Kidney (tissue), 22 donors: ENCODE results near the gene PPP1R17. TPM values are rescaled to one million over a fixed set of nuclear protein-coding genes. Genes with fewer than 3 reads are reported as not detected.

Source experiments
- DNase-seq, 5 donors: peaks; one replicate each; pipeline ENCODE4 v3.0.0-alpha.2; 2013 to 2020
- FAIRE-seq: peaks from 2 replicates; lab custom pipeline; 2012; peaks lifted over from hg19 to GRCh38; lab: Jason Lieb, UNC
- H3K27ac ChIP-seq, 2 donors: one replicate each; pipeline ENCODE4 v1.7.0; 2013; ENCODE audit warnings: low read depth in 2 of 2, low read length in 2 of 2, inconsistent platforms in 1 of 2
- H3K27me3 ChIP-seq: one replicate; pipeline ENCODE4 v1.7.1; 2013; ENCODE audit warnings: low read length, inconsistent platforms; ENCODE audit not compliant: control insufficient read depth, insufficient read depth
- H3K36me3 ChIP-seq, 3 donors: one replicate each; pipeline versions ENCODE4 v1.7.0 to v1.7.1; 2013; ENCODE audit warnings: low read length in 3 of 3, control low read depth in 1 of 3, inconsistent platforms in 1 of 3; ENCODE audit not compliant: insufficient read depth in 3 of 3, control insufficient read depth in 2 of 3
- H3K4me1 ChIP-seq, 3 donors: one replicate each; pipeline versions ENCODE4 v1.7.0 to v1.7.1; 2013; ENCODE audit warnings: low read length in 3 of 3, inconsistent platforms in 1 of 3, low read depth in 1 of 3; ENCODE audit not compliant: control insufficient read depth in 2 of 3, insufficient read depth in 2 of 3
- H3K4me3 ChIP-seq, 3 donors: one replicate each; pipeline versions ENCODE4 v1.7.0 to v1.8.1; 2013; ENCODE audit warnings: low read length in 3 of 3, control low read depth in 1 of 3, inconsistent platforms in 1 of 3
- H3K9ac ChIP-seq, 3 donors: one replicate each; pipeline versions ENCODE4 v1.7.0 to v1.7.1; 2013; ENCODE audit warnings: low read length in 3 of 3, control low read depth in 1 of 3, inconsistent platforms in 1 of 3
- H3K9me3 ChIP-seq, 3 donors: one replicate each; pipeline versions ENCODE4 v1.7.0 to v1.7.1; 2013; ENCODE audit warnings: low read length in 3 of 3, control low read depth in 1 of 3, inconsistent platforms in 1 of 3; ENCODE audit not compliant: control insufficient read depth in 2 of 3, insufficient read depth in 1 of 3
- CTCF ChIP-seq: IDR thresholded peaks from 3 replicates; pipeline ENCODE4 v1.5.1; 2012; ENCODE audit warnings: mild to moderate bottlenecking, moderate library complexity, borderline replicate concordance; ENCODE audit not compliant: insufficient read depth; ENCODE audit errors: extremely low read depth
- intact Hi-C: fragments of 100-400 bp; cut with DNase I; formaldehyde crosslinking; loops from one replicate; pipeline ENCODE4 v1.11.1; 2022
- long read RNA-seq, 10 donors: library from polyadenylated mRNA in 1 of 10; unstranded in 1 of 10; transcript quantifications; one replicate each; pipeline ENCODE4 v2.0.0 and lab custom pipeline, GENCODE V29; 2021 to 2026
- polyA plus RNA-seq: library from polyadenylated mRNA; stranded (reverse); fragments of 350-450 nt; fragmentation: Illumina TruSeq; extraction: RNeasy Lipid Tissue Mini Kit (QIAGEN cat#74804); gene quantifications from one replicate; pipeline ENCODE4 v1.2.3, GENCODE V29; 2014; ENCODE audit warnings: low read depth, low replicate concordance; ENCODE audit not compliant: insufficient read depth
- total RNA-seq: library from RNA; stranded (reverse); fragmentation: NEBNext Ultra II Directional; extraction: Animal tissue kit (Norgen Biotek cat#: 25700); gene quantifications from one replicate; pipeline ENCODE4 v1.2.1, GENCODE V29; 2021
- donor health status: control.
- donor health status: control.
- donor health status: control.
- donor health status: control.
- donor health status: control.
- donor health status: DM: yes; HTN: yes; CAD: no.
- donor health status: Normal renal cell carcinoma (clear cell type).

The PPP1R17 gene
- total RNA-seq (not detected), polyA plus RNA-seq (not detected)
- long read RNA-seq, donor 1, result 0 reads
- long read RNA-seq, donor 2, result 0 reads
- long read RNA-seq, donor 3, result 0 reads
- long read RNA-seq, donor 4, result 0 reads
- long read RNA-seq, donor 5, result 0 reads
- long read RNA-seq, donor 6, result 0 reads
- long read RNA-seq, donor 7, result 0 reads
- long read RNA-seq, donor 8, result 0 reads
- long read RNA-seq, donor 9, result 0 reads
- long read RNA-seq, donor 10, result 0 reads

- TF ChIP-seq CTCF, result no peak
- Histone ChIP-seq H3K4me1 (no peaks in the 10 kb centered on the region), H3K27me3 (no peaks in the 10 kb centered on the region), H3K9ac (no peak within 1 kb of the TSS), H3K9me3 (no peaks in the 10 kb centered on the region), H3K36me3 (no peaks in the 10 kb centered on the region), H3K27ac (no peak within 1 kb of the TSS), H3K4me3 (no peak within 1 kb of the TSS)
- intact Hi-C loops, result no loop called here
- FAIRE-seq (no peak), DNase-seq (peak in 4 of 5 donors; percentile 32 to 53 (median 32))
Measured at GRCh38 chr7:31687024-31687748, at the start of gene PPP1R17. PPP1R17 (plus strand) TSS chr7:31687215; CDS start chr7:31692442, 5,227 bp downstream.

- no peaks in the 10 kb centered on the region for H3K9me3 ChIP-seq
- H3K27me3 ChIP-seq, result no peaks in the 10 kb centered on the region
- no peak for TF ChIP-seq CTCF
- no peak for FAIRE-seq
- DNase-seq, result no peak
- H3K27ac ChIP-seq, result no peak overlapping the region
- H3K36me3 ChIP-seq, result no peaks in the 10 kb centered on the region
- H3K4me3 ChIP-seq, result no peak overlapping the region
- no peak overlapping the region for H3K9ac ChIP-seq
- intact Hi-C loops, result no loop called here
- no peaks in the 10 kb centered on the region for H3K4me1 ChIP-seq
Measured at GRCh38 chr7:31640381-31640780, 46.6 kb upstream of the PPP1R17 start.

- DNase-seq, result no peak
- Histone ChIP-seq H3K36me3 (no peaks in the 10 kb centered on the region), H3K9ac (no peak overlapping the region), H3K9me3 (no peaks in the 10 kb centered on the region), H3K4me3 (no peak overlapping the region), H3K4me1 (no peaks in the 10 kb centered on the region), H3K27me3 (no peaks in the 10 kb centered on the region), H3K27ac (no peak overlapping the region)
- no peak for FAIRE-seq
- no peak for TF ChIP-seq CTCF
- intact Hi-C loops, result no loop called here
Measured at GRCh38 chr7:31642681-31643115, 44.3 kb upstream of the PPP1R17 start.
